Measurements from ENCODE around the gene STPG4.

DNA sequence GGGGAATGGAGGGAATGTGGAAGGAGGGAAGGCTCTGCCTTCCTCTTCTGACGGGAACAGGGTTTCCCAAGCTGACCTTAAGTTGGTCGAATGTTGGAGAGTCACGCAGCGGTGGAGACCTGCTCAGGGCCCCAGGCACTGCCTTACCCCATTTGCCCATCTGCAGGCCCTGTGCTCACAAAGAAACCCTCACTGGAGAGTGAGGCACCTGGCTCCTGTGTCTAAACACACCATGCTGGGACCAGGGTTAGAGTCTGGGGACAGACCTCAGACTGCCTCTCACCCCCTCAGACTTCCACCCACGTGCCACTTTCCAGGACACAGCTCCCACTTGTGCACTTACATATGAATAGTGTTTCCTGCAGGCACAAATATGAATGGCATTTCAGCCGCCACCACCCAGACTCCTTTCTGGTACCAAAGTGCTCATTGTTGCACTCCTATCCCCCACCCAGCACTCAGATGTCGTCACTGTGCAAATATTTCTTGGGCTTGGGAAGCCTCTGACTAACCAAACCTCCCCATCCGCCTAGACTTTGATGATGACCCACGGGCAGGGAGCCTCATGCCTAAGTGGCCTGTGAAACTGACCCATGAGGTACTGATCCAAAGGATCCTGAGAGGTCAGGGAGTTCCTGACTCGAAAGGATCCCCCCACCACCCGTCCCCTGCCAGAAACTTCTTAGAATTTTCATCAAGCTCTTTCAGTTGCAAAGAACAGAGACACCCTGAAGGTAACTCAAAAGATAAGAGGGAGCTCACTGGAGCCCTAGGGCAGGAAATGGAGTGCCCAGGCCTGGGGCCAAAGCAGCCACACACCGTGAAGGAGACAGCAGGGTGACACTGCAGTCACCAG is 78.3 kb downstream of the STPG4 start:
- TF ChIP-seq POLR2A (IDR thresholded peaks at IDR 0.05) = no peak
- TF ChIP-seq, protein P1, sequence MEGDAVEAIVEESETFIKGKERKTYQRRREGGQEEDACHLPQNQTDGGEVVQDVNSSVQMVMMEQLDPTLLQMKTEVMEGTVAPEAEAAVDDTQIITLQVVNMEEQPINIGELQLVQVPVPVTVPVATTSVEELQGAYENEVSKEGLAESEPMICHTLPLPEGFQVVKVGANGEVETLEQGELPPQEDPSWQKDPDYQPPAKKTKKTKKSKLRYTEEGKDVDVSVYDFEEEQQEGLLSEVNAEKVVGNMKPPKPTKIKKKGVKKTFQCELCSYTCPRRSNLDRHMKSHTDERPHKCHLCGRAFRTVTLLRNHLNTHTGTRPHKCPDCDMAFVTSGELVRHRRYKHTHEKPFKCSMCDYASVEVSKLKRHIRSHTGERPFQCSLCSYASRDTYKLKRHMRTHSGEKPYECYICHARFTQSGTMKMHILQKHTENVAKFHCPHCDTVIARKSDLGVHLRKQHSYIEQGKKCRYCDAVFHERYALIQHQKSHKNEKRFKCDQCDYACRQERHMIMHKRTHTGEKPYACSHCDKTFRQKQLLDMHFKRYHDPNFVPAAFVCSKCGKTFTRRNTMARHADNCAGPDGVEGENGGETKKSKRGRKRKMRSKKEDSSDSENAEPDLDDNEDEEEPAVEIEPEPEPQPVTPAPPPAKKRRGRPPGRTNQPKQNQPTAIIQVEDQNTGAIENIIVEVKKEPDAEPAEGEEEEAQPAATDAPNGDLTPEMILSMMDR (IDR thresholded peaks at IDR 0.05) = no peak
